Regular cardiac myocyte (primary cell): ENCODE measurements around the gene SPG7. TPM values are rescaled to one million over a fixed set of nuclear protein-coding genes. Genes with fewer than 3 reads are reported as not detected.

Experiments
- total RNA-seq: library from RNA; depleted of rRNA; stranded (reverse); fragments of >200 nt; gene quantifications from 2 replicates; pipeline ENCODE4 v1.2.3, GENCODE V29; 2014

The SPG7 gene
- total RNA-seq = 102 and 104 TPM in 2 replicates

DNA sequence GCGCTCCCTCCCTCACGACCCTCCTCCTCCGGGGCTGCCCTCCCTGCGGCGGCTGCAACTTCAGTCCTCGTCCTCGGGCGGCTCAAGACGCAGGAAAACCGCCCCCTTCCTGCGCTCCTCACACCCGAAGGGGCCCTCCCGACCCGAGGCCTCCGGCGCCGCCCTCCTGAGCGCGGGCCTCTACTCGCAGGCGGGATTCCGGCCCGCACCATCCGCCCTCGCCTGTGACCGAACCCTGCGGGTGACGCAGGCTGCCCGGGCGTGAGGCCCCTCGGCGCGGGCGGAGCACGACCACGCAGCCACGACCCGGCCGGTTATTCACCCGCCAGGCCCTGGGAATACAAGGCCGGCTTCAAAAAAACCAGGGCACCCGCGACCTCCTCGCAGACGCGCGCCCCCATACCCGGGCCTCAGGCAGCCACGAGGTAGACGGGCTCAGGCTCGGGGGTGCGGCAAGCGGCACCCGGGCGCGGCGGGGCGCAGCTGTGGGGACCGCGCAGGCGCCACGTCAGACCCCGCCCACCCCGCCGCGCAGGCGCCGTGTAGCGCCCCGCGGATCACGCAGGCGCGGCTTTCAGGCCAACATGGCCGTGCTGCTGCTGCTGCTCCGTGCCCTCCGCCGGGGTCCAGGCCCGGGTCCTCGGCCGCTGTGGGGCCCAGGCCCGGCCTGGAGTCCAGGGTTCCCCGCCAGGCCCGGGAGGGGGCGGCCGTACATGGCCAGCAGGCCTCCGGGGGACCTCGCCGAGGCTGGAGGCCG, at the start of gene SPG7:
TSS of gene SPG7 (plus strand) at position 570 of the 757 bp plus-strand sequence. CDS start at position 585, 15 bp downstream.

DNA sequence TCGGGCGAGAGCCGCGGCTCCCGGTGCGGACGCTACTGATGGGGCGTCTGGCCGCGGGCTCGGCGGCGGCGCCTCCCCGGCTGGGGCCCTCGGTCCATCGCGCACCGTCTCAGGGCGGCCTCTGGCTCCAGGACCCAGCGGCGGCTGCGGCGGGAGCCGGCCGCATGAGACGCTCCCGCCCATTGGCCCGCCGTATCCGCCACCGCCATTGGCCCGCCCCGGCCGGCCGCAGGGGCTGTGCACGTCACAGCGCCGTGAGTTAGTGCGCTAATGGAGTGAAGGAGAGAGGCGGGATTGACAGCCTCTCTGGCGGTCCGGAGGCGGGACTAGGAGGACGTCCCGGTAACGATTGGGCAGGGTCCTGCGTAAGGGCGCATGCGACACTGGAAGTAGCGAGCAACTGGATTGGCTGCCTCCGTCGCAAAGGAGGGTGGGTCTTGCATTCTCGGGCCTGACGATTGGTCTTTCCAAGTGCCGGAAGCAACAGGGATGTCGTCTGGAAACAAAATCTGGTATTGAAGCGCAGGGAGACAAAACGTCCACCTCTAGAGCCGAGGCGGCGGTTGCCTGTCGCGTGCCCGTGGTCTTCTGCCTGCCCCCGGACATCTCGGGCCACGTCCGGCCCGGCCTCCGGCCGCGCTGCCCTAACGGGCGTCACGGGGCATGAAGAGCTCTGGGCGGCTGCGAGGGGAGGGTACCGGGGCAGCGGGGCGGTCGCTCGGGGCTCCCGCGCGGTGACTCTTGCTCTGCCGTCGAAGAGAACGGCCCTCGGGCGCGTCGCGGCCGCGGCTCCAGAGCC, 17.6 kb upstream of the SPG7 start, which contains the start of gene ANKRD11:
TSS of gene ANKRD11 (minus strand) at position 123 of the 799 bp plus-strand sequence. CDS start 173,542 bp downstream, outside the sequence.

DNA sequence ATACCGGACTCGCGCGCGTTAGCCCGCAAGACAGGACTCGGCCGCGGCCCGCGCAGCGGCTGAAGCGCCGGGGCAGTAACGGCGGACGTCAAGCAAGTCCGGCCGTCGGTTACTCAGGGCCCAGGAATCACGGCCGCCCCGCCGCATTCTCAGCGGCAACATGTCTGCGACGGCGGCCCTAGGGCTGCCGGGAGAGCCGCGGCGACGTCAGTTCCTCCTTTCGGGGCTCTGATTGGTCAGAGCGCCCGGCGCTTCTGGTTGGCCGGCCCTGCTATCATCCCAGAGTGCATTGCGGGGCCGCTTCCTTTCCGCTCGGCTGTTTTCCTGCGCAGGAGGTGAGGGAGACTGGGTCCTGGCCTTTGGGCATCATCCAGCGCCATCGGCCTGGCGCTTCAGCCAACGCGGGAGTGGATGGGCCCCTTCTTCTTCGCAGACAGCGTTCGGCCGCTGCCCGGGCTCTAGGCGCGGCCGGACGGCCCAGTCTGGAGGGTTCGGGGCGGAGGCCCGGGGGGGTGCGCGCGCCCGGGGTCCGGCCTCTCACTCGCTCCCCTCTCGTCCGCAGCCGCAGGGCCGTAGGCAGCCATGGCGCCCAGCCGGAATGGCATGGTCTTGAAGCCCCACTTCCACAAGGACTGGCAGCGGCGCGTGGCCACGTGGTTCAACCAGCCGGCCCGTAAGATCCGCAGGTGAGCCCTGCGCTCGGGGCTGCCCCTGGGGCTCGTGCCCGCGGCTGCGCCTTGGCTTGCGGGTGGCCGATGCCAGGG, 52.4 kb downstream of the SPG7 start, which contains the start of gene RPL13:
TSS of gene RPL13 (plus strand) at position 305 of the 764 bp plus-strand sequence. CDS start at position 583, 278 bp downstream.

DNA sequence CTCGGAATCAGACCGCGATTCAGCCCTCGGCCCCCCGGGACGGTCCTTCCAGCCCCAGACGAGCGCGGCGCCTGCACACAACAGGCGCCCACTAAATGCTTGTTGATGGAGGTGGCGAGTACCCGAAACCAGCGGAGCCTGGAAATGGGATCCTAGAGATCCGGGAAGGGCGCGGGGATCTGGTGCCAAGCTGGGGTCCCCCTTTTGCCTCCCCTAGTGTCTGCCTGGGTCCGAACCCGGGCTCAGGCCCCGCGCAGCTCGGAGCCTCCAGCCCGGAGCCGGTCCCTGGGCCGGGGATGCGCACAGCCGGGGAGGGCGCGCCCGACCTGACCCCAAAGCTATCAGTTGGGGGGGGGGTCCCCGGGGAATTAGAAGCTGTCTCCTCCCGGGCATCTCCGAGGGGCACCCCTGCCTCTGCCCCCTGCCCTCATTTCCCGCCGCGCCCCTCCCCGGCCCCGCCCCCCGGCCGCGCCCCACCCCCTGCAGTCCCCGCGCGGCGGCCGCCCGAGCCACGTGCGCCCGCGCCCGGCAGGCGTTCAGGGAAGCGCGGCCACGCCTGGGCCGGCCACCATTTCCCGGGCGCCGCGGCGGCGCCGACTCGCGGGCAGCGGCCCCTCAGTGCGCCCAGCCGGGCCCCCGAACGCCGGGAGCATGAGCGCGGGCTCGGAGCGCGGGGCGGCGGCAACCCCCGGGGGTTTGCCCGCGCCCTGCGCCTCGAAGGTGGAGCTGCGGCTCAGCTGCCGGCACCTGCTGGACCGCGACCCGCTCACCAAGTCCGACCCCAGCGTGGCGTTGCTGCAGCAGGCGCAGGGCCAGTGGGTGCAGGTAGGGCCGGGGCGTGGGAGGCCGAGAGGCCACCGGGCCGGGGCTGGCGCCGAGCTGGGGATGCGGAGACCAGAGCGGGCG, 67.3 kb downstream of the SPG7 start, which contains the start of gene CPNE7:
TSS of gene CPNE7 (plus strand) at position 512 of the 906 bp plus-strand sequence. CDS start at position 652, 140 bp downstream.

Other genes starting within 250 kb of the SPG7 start
- gene ANKRD11, start 17.8 kb upstream of the SPG7 start, total RNA-seq = 39.7 and 44.1 TPM in 2 replicates
- gene RPL13, start 52.3 kb downstream of the SPG7 start, total RNA-seq = 2,617 and 2,821 TPM in 2 replicates
- gene CPNE7, start 67.4 kb downstream of the SPG7 start, total RNA-seq = 8.2 and 11.3 TPM in 2 replicates
- gene DPEP1, start 105.2 kb downstream of the SPG7 start, total RNA-seq = 0.56 TPM in 1 of 2 replicates, not detected in the other
- gene CHMP1A, start 149.3 kb downstream of the SPG7 start, total RNA-seq = 69.3 and 134 TPM in 2 replicates
- gene SPATA33, start 149.4 kb downstream of the SPG7 start, total RNA-seq = 1.1 and 2.9 TPM in 2 replicates
- 39.9 and 55.2 TPM in 2 replicates for gene CDK10, start 178.3 kb downstream of the SPG7 start, total RNA-seq
- gene SPATA2L, start 193.3 kb downstream of the SPG7 start, total RNA-seq = 12.4 and 14.2 TPM in 2 replicates
- gene VPS9D1, start 212.5 kb downstream of the SPG7 start, total RNA-seq = 3.6 and 6.5 TPM in 2 replicates
- gene ZNF276, start 213.1 kb downstream of the SPG7 start, total RNA-seq = 9.9 and 10.2 TPM in 2 replicates